Measurements from ENCODE around the gene CD34.
A peak's percentile ranks its signal among the peaks of the same experiment; 100 is the strongest.
"Not testable (repeated sequence)": the region's sequence is repeated elsewhere in the genome, so short reads cannot be mapped to it uniquely, and the experiment has no call there.

The CD34 gene

DNA sequence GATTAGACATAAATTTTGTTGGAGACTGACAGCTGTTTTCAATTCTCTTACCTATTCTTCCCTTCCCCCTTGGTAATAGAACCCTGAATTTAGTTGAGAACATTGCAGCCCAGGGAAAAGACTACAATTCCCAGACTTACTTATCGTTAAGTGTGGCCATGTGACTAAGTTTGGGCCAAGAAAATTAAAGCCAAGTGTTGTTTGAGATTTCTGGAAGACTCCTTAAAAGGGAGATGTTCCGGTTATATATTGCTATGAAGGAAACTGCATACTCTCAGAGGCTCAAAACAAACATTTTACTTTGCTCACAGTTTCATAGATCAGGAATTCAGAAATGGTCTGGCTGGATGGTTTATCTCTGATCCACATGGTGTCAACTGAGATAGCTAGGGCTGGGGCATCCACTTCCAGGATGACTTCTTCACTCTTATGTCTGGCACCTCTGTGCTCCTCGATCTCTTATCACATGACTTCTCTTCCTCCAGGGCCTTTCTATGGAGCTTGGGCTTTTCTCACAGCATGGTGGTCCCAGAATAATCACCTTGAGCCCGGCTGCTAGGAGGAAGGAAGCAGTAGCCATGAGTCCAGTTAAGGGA, 22.4 kb upstream of the CD34 start:
- no peak for DNase-seq

- no peak for DNase-seq
These were observed 16.1 kb upstream of the CD34 start for GRCh38 chr1:207926984-207927383.

DNA sequence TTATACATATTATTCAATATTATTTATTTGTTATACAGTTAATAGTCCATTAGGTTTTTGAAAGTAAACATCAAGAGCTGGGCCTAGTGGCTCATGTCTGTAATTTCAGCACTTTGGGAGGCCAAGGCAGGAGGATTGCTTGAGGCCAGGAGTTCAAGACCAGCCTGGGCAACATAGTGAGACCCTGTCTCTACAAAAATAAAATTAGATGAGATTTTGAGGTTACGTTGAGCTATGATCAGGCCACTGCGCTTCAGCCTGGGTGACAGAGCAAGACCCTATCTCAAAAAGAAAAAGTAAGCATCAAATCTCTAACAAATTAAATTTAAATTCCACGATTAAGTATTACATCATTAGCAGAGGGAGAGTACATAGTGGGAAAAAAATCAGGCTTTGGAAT, 15.0 kb upstream of the CD34 start:
- not testable (repeated sequence) for DNase-seq

- peak in 3 of 51 donors; percentile 11 to 27 (median 12) for DNase-seq
These were observed 14.3 kb upstream of the CD34 start for GRCh38 chr1:207925210-207925609.

- no peak for DNase-seq
These were observed 12.6 kb upstream of the CD34 start for GRCh38 chr1:207923561-207923960.

DNA sequence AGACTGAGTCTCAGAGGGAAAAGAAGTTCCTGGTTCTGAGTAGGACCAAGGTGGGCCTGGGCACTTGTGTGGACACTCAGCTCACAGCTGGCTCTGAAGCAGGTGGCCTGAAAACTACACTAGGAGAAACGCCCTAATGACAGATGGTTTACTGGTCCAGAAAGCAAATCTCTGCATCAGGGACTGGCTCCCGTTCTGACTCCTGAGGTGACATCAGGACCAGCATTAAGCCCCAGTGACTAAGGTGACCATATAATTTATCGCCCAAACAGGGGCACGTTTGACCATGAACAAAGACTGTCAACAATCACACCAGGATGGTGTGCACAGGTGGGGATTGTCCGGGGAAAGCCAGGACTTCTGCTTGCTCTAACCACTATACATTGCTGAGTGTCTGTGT, 12.2 kb upstream of the CD34 start:
- no peak for DNase-seq

GRCh38 chr1:207922554-207922953, 11.6 kb upstream of the CD34 start:
- no peak for DNase-seq

- DNase-seq, result no peak
These were observed 10.4 kb upstream of the CD34 start for GRCh38 chr1:207921321-207921720.

- DNase-seq, result no peak
These were observed 9.6 kb upstream of the CD34 start for GRCh38 chr1:207920444-207921021.

DNA sequence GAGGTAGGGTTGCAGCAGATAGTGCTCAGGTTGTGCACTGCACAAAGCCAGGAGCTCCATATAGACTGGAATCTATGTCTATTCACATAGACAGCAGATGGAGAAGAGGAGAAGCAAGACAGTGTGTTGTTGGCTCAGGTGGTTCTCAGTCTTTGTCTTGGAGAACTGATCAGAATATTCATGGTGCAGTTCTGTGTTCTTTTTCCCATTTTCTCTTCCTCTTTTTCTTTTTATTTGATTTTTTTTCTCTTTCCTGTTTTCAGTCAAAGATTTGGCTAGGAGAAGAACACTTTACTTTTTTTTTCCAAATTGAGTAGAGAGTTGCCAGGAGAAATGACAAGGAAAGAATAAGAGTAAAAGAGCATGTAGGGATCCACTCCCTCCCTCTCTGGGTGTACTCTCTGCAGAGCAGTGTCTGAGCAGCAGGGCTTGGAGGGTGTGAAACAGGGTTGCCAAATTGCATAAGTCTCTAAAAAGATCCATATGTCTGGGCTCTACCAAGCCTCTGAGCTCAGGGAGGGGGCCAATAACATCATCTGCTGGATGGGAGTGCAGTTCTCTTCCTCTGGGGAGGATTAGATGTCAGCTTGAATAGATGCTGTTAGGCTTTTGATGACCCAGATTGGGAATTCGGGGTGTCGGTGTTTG, 8.7 kb upstream of the CD34 start:
- DNase-seq, result no peak

GRCh38 chr1:207918581-207918980, 7.7 kb upstream of the CD34 start:
- DNase-seq, result no peak

DNA sequence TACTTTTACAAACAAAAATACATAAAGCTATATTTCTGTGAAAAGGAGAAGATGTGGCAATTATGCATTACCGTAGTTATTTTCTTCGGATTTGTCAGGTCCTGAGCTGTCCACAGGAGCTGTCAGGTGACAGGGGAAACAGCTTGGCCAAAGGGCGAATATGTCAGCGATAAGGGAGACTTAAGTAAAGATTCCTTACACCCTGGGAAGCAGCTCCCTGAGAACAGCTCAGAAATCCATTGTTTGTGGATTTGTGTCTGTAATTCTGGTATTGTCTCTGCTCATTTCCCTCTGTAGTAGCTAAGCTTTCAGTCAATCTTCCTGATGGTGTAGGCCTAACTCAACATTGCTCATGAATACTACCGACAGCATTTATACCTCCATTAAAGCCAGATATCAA, 7.1 kb upstream of the CD34 start:
- no peak for DNase-seq

GRCh38 chr1:207917080-207917479, 6.2 kb upstream of the CD34 start:
- DNase-seq, result no peak

GRCh38 chr1:207913951-207914350, 3.0 kb upstream of the CD34 start:
- DNase-seq, result no peak

GRCh38 chr1:207911856-207912760, 1.2 kb upstream of the CD34 start:
- no peak for DNase-seq

DNA sequence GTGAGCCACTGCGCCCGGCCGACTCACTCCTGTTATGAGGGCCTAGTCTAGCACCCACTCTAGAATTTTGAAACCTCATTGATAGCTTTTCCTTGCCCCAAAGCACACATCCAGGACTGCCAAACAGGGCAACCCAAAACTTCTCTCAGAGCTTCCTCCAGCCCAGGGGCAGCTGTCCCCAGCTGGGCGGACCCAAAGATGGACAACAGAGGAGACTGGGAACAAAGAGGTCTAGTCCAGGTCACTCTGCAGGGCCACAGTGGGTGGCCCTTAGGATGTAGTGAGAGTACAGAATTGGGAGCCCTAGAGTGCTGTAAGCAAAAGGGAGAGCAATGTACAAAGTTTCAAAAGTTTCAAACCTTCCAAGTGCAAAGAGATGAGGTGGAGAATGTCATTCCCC, 1.2 kb downstream of the CD34 start:
- DNase-seq, result no peak

- DNase-seq, result no peak
These were observed 2.7 kb downstream of the CD34 start for GRCh38 chr1:207908107-207908734.

DNA sequence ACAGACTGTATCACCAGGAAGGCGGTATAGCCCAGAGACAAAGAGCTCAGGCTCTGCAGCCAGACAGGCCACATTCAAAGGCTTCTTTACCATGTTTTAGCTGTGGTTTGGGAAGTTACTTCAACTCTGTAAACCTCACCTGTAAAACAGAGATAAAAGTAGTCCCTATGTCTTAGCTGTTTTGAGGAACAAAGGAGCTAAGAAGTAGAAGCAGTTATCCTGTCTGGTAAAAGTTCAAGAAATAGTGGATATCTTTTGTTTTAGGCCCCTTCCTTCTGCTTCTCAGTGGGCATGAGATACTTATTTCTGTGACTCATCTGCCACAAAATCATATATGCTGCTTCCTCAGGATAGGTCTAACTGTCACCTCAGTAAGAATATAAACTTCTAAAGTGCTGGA, 6.5 kb downstream of the CD34 start:
- no peak for DNase-seq

DNA sequence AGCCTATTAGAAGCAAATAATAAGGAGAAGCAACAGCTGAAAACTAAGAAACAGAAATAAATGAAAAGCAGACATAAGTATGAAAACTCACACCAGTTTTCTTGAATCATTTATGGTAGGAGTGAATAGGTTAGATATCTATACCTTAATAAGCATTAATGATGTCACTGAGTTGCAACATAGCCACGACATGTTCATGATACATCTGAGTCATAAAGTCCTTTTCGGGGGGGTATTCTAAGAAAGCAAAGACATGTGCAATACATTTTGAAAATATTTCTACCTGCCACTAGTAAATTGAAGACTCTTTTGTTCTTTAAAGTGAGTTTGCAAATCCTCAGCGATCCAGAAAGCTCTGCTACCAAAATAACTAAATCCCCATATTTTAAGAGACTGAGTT, 7.2 kb downstream of the CD34 start:
- DNase-seq, result no peak

- no peak for DNase-seq
These were observed 7.9 kb downstream of the CD34 start for GRCh38 chr1:207903053-207903452.

- DNase-seq, result no peak
These were observed 8.4 kb downstream of the CD34 start for GRCh38 chr1:207902566-207902965.

All from hypothalamus (tissue), 51 donors.